GM12873 (cell line): ENCODE measurements around the gene IRF3.

Experiments used
- TF ChIP-seq, protein P1 (sequence below): IDR thresholded peaks from 2 replicates; pipeline ENCODE4 v1.5.1; 2012; ENCODE audit warnings: low read depth, mild to moderate bottlenecking, moderate library complexity, low read length, control low read depth; ENCODE audit not compliant: insufficient read depth; ENCODE audit errors: missing control alignments

The IRF3 gene

GRCh38 chr19:49701271-49701786 is 35.7 kb upstream of the IRF3 start:
- TF ChIP-seq, protein P1, sequence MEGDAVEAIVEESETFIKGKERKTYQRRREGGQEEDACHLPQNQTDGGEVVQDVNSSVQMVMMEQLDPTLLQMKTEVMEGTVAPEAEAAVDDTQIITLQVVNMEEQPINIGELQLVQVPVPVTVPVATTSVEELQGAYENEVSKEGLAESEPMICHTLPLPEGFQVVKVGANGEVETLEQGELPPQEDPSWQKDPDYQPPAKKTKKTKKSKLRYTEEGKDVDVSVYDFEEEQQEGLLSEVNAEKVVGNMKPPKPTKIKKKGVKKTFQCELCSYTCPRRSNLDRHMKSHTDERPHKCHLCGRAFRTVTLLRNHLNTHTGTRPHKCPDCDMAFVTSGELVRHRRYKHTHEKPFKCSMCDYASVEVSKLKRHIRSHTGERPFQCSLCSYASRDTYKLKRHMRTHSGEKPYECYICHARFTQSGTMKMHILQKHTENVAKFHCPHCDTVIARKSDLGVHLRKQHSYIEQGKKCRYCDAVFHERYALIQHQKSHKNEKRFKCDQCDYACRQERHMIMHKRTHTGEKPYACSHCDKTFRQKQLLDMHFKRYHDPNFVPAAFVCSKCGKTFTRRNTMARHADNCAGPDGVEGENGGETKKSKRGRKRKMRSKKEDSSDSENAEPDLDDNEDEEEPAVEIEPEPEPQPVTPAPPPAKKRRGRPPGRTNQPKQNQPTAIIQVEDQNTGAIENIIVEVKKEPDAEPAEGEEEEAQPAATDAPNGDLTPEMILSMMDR, result no peak

DNA sequence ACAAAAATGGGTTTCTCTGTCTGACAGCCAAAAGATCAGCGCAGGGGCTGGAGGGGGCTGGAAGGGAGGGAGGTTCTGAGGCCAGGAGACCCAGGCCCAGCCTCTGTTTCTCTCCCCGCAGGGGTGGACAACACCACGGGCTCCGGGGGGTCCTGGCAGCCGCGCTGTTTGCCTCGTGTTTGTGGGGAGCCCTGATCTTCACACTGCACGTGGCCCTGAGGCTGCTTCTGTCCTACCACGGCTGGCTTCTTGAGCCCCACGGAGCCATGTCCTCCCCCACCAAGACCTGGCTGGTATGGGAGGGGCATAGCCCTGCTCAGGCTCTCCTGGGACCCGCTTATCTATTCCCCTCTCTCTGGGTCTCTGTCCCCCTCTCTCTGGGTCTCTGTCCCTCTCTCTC is 34.9 kb upstream of the IRF3 start:
- TF ChIP-seq, protein P1, result no peak

GRCh38 chr19:49699364-49699763 is 33.7 kb upstream of the IRF3 start:
- TF ChIP-seq, protein P1, result no peak

GRCh38 chr19:49696865-49697264 is 31.2 kb upstream of the IRF3 start:
- TF ChIP-seq, protein P1, result no peak

DNA sequence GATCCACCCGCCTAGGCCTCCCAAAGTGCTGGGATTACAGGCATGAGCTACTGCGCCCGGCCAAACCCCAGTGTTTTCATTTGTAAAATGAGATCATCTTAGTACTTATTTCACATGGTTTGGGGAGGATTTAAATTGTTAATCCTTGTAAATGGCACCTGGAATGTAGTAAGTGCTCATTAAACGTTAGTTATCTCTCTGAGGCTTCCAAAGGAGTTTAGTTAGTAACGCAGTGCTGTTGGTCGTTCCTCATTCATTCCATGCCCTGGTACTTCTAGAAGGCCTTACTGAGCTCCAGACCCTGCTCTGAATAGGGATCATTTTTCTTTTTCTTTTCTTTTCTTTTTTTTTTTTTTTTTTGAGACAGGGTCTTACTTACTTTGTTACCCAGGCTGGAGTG is 30.5 kb upstream of the IRF3 start:
- TF ChIP-seq, protein P1, result no peak

- TF ChIP-seq, protein P1, result no peak
Measured at GRCh38 chr19:49692147-49692506, 26.5 kb upstream of the IRF3 start.

GRCh38 chr19:49691243-49692146 is 25.8 kb upstream of the IRF3 start:
- TF ChIP-seq, protein P1, result no peak
